ENCODE results near the gene YWHAG. TPM values are rescaled to one million over a fixed set of nuclear protein-coding genes. Genes with fewer than 3 reads are reported as not detected.
A peak's percentile ranks its signal among the peaks of the same experiment; 100 is the strongest.

The YWHAG gene
- total and polyA plus RNA-seq, 9 of the 15 experiments (the other 6 are each of a cell fraction or from before 2014, with no cell fraction given), result 30.4 to 246 (median 94.5) TPM

DNA sequence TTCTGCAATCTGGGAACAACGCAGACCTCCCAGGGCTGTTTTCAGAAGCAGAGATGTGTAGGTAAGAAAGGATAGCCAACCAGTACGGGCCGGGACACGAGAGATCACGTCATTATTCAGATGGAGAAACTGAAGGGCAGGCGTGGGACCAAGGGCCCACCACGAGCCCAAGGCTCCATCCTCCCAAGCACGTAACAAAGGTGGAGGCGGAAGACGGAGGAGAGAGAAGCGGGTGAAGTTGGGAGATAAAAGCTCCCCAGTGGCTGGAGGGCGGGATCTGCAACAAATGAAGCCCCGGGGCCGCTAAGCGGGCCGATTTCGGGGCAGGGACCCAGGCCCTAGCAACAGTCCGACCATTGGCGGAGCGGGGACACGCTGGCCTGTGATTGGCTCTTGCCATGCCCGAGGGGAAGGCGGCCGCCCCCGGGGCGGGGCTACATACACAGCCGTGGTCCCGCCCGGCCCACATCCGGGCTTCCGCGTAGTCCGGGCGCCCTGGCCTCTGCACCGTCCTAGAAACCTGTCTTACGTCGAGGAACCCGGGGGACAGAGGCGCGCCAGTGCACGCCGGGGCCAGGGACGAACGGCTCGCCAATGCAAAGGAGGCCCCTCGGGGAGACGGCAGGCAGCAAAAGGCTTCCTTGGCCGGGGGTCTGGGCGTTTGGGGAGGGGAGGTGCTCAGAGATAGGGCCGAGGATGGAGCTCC lies 40.9 kb downstream of the YWHAG start (continued):
- TF ChIP-seq, protein P1, sequence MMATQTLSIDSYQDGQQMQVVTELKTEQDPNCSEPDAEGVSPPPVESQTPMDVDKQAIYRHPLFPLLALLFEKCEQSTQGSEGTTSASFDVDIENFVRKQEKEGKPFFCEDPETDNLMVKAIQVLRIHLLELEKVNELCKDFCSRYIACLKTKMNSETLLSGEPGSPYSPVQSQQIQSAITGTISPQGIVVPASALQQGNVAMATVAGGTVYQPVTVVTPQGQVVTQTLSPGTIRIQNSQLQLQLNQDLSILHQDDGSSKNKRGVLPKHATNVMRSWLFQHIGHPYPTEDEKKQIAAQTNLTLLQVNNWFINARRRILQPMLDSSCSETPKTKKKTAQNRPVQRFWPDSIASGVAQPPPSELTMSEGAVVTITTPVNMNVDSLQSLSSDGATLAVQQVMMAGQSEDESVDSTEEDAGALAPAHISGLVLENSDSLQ (IDR thresholded peaks at IDR 0.05), result peak; percentile 38; the same call in 1 of the 2 replicates
- TF ChIP-seq, protein P2, sequence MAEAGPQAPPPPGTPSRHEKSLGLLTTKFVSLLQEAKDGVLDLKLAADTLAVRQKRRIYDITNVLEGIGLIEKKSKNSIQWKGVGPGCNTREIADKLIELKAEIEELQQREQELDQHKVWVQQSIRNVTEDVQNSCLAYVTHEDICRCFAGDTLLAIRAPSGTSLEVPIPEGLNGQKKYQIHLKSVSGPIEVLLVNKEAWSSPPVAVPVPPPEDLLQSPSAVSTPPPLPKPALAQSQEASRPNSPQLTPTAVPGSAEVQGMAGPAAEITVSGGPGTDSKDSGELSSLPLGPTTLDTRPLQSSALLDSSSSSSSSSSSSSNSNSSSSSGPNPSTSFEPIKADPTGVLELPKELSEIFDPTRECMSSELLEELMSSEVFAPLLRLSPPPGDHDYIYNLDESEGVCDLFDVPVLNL (CRISPR knock-in tag; IDR thresholded peaks at IDR 0.05; ENCODE audit: low read depth), result no peak
- peak; percentile 20 for TF ChIP-seq CREM (IDR thresholded peaks at IDR 0.05; ENCODE audit: low read depth)
- no peak for TF ChIP-seq TRIM28 (IDR thresholded peaks at IDR 0.05)
- peak; percentile 71 for TF ChIP-seq RB1 (IDR thresholded peaks at IDR 0.05; ENCODE audit: low read depth)
- TF ChIP-seq, protein P3, sequence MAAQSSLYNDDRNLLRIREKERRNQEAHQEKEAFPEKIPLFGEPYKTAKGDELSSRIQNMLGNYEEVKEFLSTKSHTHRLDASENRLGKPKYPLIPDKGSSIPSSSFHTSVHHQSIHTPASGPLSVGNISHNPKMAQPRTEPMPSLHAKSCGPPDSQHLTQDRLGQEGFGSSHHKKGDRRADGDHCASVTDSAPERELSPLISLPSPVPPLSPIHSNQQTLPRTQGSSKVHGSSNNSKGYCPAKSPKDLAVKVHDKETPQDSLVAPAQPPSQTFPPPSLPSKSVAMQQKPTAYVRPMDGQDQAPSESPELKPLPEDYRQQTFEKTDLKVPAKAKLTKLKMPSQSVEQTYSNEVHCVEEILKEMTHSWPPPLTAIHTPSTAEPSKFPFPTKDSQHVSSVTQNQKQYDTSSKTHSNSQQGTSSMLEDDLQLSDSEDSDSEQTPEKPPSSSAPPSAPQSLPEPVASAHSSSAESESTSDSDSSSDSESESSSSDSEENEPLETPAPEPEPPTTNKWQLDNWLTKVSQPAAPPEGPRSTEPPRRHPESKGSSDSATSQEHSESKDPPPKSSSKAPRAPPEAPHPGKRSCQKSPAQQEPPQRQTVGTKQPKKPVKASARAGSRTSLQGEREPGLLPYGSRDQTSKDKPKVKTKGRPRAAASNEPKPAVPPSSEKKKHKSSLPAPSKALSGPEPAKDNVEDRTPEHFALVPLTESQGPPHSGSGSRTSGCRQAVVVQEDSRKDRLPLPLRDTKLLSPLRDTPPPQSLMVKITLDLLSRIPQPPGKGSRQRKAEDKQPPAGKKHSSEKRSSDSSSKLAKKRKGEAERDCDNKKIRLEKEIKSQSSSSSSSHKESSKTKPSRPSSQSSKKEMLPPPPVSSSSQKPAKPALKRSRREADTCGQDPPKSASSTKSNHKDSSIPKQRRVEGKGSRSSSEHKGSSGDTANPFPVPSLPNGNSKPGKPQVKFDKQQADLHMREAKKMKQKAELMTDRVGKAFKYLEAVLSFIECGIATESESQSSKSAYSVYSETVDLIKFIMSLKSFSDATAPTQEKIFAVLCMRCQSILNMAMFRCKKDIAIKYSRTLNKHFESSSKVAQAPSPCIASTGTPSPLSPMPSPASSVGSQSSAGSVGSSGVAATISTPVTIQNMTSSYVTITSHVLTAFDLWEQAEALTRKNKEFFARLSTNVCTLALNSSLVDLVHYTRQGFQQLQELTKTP (IDR thresholded peaks at IDR 0.05; ENCODE audit: low read depth in 1 of 2, partially characterized antibody in 2 of 2), result no peak
- peak; percentile 42; the same call in 1 of the 2 replicates for TF ChIP-seq EP300 (IDR thresholded peaks at IDR 0.05; ENCODE audit: low read length)
- no peak for TF ChIP-seq ZNF41 (CRISPR knock-in tag; conservative IDR thresholded peaks at IDR 0.05)
- TF ChIP-seq ZC3H4 (CRISPR knock-in tag; IDR thresholded peaks at IDR 0.05; ENCODE audit: borderline replicate concordance), result no peak
- TF ChIP-seq, protein P4, sequence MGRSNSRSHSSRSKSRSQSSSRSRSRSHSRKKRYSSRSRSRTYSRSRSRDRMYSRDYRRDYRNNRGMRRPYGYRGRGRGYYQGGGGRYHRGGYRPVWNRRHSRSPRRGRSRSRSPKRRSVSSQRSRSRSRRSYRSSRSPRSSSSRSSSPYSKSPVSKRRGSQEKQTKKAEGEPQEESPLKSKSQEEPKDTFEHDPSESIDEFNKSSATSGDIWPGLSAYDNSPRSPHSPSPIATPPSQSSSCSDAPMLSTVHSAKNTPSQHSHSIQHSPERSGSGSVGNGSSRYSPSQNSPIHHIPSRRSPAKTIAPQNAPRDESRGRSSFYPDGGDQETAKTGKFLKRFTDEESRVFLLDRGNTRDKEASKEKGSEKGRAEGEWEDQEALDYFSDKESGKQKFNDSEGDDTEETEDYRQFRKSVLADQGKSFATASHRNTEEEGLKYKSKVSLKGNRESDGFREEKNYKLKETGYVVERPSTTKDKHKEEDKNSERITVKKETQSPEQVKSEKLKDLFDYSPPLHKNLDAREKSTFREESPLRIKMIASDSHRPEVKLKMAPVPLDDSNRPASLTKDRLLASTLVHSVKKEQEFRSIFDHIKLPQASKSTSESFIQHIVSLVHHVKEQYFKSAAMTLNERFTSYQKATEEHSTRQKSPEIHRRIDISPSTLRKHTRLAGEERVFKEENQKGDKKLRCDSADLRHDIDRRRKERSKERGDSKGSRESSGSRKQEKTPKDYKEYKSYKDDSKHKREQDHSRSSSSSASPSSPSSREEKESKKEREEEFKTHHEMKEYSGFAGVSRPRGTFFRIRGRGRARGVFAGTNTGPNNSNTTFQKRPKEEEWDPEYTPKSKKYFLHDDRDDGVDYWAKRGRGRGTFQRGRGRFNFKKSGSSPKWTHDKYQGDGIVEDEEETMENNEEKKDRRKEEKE (IDR thresholded peaks at IDR 0.05; ENCODE audit: borderline replicate concordance in 1 of 2, control insufficient read depth in 1 of 2, low read depth in 2 of 2, low read length in 1 of 2), result no peak
- TF ChIP-seq, protein P5, sequence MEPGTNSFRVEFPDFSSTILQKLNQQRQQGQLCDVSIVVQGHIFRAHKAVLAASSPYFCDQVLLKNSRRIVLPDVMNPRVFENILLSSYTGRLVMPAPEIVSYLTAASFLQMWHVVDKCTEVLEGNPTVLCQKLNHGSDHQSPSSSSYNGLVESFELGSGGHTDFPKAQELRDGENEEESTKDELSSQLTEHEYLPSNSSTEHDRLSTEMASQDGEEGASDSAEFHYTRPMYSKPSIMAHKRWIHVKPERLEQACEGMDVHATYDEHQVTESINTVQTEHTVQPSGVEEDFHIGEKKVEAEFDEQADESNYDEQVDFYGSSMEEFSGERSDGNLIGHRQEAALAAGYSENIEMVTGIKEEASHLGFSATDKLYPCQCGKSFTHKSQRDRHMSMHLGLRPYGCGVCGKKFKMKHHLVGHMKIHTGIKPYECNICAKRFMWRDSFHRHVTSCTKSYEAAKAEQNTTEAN (CRISPR knock-in tag; IDR thresholded peaks at IDR 0.05), result no peak
- TF ChIP-seq, protein P6, sequence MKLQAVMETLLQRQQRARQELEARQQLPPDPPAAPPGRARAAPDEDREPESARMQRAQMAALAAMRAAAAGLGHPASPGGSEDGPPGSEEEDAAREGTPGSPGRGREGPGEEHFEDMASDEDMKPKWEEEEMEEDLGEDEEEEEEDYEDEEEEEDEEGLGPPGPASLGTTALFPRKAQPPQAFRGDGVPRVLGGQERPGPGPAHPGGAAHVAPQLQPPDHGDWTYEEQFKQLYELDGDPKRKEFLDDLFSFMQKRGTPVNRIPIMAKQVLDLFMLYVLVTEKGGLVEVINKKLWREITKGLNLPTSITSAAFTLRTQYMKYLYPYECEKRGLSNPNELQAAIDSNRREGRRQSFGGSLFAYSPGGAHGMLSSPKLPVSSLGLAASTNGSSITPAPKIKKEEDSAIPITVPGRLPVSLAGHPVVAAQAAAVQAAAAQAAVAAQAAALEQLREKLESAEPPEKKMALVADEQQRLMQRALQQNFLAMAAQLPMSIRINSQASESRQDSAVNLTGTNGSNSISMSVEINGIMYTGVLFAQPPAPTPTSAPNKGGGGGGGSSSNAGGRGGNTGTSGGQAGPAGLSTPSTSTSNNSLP (IDR thresholded peaks at IDR 0.05; ENCODE audit: borderline replicate concordance, low read depth, low read length), result no peak
- TF ChIP-seq MAFF (IDR thresholded peaks at IDR 0.05; ENCODE audit: low read length), result no peak
